Endodermal cell (in vitro differentiated cells): ENCODE data around the gene DOCK8. TPM values are rescaled to one million over a fixed set of nuclear protein-coding genes. Genes with fewer than 3 reads are reported as not detected.

ENCODE experiments used
- DNase-seq: peaks from one replicate; pipeline ENCODE4 v3.0.0-alpha.2; 2017
- H3K27ac ChIP-seq: 2 replicates; pipeline ENCODE4 v1.5.1; 2013; ENCODE audit warnings: mild to moderate bottlenecking, low read depth, low read length, moderate library complexity
- H3K27me3 ChIP-seq: 2 replicates; pipeline ENCODE4 v1.6.1; 2013; ENCODE audit warnings: mild to moderate bottlenecking, low read length, moderate library complexity; ENCODE audit not compliant: insufficient read depth, control insufficient read depth, poor library complexity, severe bottlenecking
- H3K36me3 ChIP-seq: 2 replicates; pipeline ENCODE4 v1.7.0; 2013; ENCODE audit warnings: mild to moderate bottlenecking, low read length, moderate library complexity; ENCODE audit not compliant: control insufficient read depth, insufficient read depth
- H3K4me1 ChIP-seq: one replicate; pipeline ENCODE4 v1.7.0; 2013; ENCODE audit warnings: low read length; ENCODE audit not compliant: control insufficient read depth, insufficient read depth
- H3K4me3 ChIP-seq: 2 replicates; pipeline ENCODE4 v1.5.1; 2013; ENCODE audit warnings: mild to moderate bottlenecking, low read length, moderate library complexity
- H3K9ac ChIP-seq: 2 replicates; pipeline ENCODE4 v1.6.1; 2013; ENCODE audit warnings: mild to moderate bottlenecking, low read length, moderate library complexity; ENCODE audit not compliant: poor library complexity, severe bottlenecking; ENCODE audit errors: extremely low read depth
- H3K9me3 ChIP-seq: 2 replicates; pipeline ENCODE4 v1.6.1; 2013; ENCODE audit warnings: mild to moderate bottlenecking, low read length, moderate library complexity; ENCODE audit not compliant: control insufficient read depth
- H3K27ac Mint-ChIP-seq: 2 replicates; pipeline ENCODE4 v1.8.0; 2020; ENCODE audit warnings: mixed read lengths
- H3K27me3 Mint-ChIP-seq: 2 replicates; pipeline ENCODE4 v1.8.0; 2021; ENCODE audit warnings: mild to moderate bottlenecking, mixed read lengths; ENCODE audit not compliant: insufficient read depth
- H3K36me3 Mint-ChIP-seq: 2 replicates; pipeline ENCODE4 v1.8.0; 2020; ENCODE audit warnings: low read depth, mixed read lengths
- H3K4me1 Mint-ChIP-seq: 2 replicates; pipeline ENCODE4 v1.8.0; 2020; ENCODE audit warnings: mixed read lengths
- H3K4me3 Mint-ChIP-seq: 2 replicates; pipeline ENCODE4 v1.8.0; 2020; ENCODE audit warnings: mild to moderate bottlenecking, moderate library complexity, mixed read lengths
- H3K9me3 Mint-ChIP-seq: 2 replicates; pipeline ENCODE4 v1.8.0; 2020; ENCODE audit warnings: mild to moderate bottlenecking, mixed read lengths
- WGBS, 2 experiments: methylation state at CpG; one replicate each; pipeline versions ENCODE4 v1.1.5 to v1.1.7; 2013; ENCODE audit warnings: missing lambda C conversion rate in 2 of 2, mixed read lengths in 1 of 2; ENCODE audit not compliant: insufficient coverage in 1 of 2, insufficient read length in 1 of 2; 5-methylcytosine and 5-hydroxymethylcytosine counted together
- total RNA-seq, 2 donors: library from RNA; stranded (reverse); fragmentation: NEBNext Ultra II Directional in 1 of 2; extraction: Animal tissue kit (Norgen Biotek cat#: 25700) in 1 of 2; gene quantifications; 2 replicates in 1 of 2; 3 replicates in 1 of 2; pipeline ENCODE4 v1.2.1, GENCODE V29; 2021
- TF ChIP-seq, protein P1 (sequence below): fragments of 200-600 bp; sonication (generic); conservative IDR thresholded peaks from 2 replicates; pipeline ENCODE4 v1.5.0; 2021; ENCODE audit warnings: antibody characterized with exemption, mild to moderate bottlenecking

The DOCK8 gene
- total RNA-seq, 2 donors from 2014 or later, result 26.9 to 28.1 TPM

DNA sequence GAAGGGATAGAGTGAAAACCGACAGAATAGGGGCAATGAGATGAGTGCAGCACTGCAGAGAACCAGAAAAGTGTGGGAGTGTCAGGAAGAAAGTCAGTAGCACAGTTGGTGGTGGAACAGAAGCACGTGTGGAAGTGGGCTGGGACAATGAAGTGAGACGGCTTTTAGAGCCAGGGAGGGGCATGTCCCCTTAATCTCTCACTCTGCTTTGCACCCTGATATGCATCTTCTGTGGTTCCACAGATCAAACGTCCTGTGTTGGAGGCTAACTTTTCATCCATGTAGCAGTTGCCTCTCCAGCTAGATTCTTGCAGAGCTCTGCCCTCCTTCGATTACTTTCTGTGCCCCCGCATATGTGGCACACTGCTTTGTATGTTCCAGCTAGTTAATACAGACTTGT is 163.6 kb downstream of the DOCK8 start:
- no peaks in the 10 kb centered on the region for H3K27me3 ChIP-seq
- H3K36me3 ChIP-seq, result peaks cover 15% of the 10 kb centered on the region
- H3K36me3 Mint-ChIP-seq, result peaks cover 29% of the 10 kb centered on the region
- TF ChIP-seq, protein P1, sequence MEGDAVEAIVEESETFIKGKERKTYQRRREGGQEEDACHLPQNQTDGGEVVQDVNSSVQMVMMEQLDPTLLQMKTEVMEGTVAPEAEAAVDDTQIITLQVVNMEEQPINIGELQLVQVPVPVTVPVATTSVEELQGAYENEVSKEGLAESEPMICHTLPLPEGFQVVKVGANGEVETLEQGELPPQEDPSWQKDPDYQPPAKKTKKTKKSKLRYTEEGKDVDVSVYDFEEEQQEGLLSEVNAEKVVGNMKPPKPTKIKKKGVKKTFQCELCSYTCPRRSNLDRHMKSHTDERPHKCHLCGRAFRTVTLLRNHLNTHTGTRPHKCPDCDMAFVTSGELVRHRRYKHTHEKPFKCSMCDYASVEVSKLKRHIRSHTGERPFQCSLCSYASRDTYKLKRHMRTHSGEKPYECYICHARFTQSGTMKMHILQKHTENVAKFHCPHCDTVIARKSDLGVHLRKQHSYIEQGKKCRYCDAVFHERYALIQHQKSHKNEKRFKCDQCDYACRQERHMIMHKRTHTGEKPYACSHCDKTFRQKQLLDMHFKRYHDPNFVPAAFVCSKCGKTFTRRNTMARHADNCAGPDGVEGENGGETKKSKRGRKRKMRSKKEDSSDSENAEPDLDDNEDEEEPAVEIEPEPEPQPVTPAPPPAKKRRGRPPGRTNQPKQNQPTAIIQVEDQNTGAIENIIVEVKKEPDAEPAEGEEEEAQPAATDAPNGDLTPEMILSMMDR, result no peak
- no peaks in the 10 kb centered on the region for H3K27me3 Mint-ChIP-seq
- no peak overlapping the region for H3K27ac ChIP-seq
- H3K27ac Mint-ChIP-seq, result no peak overlapping the region
- no peak overlapping the region for H3K9ac ChIP-seq
- no peaks in the 10 kb centered on the region for H3K9me3 Mint-ChIP-seq
- DNase-seq, result no peak
- no peak overlapping the region for H3K4me3 Mint-ChIP-seq
- H3K4me1 ChIP-seq, result no peaks in the 10 kb centered on the region
- 82 to 88% methylated on average over 6 of the region's 6 CpGs for WGBS, 2 experiments
- no peak overlapping the region for H3K4me3 ChIP-seq
- no peaks in the 10 kb centered on the region for H3K4me1 Mint-ChIP-seq
- H3K9me3 ChIP-seq, result no peaks in the 10 kb centered on the region

DNA sequence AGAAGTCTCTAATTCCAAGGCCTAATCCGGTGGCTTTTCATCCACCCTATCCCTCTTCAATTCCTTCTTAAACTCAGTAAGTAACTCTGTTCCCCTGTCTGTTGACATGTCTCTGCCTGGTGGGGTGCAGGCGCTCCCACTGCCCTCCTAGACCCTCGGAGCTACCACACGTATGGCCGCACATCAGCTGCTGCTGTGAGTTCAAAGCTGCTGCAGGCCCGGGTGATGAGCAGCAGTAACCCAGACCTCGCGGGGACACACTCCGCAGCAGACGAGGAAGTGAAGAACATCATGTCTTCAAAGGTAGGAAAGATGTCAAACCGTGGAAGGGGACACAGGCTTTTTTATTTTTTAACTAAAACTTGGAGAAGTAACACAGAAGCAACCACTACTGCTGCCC is 167.7 kb downstream of the DOCK8 start:
- Histone ChIP-seq H3K27me3 (no peaks in the 10 kb centered on the region), H3K36me3 (peaks cover 9% of the 10 kb centered on the region), H3K4me3 (no peak overlapping the region), H3K9me3 (no peaks in the 10 kb centered on the region), H3K4me1 (no peaks in the 10 kb centered on the region), H3K27ac (no peak overlapping the region), H3K9ac (no peak overlapping the region)
- DNase-seq, result no peak
- Mint-ChIP-seq H3K4me3 (no peak overlapping the region), H3K27ac (no peak overlapping the region), H3K27me3 (no peaks in the 10 kb centered on the region), H3K36me3 (peaks cover 17% of the 10 kb centered on the region), H3K4me1 (peaks cover 2% of the 10 kb centered on the region), H3K9me3 (no peaks in the 10 kb centered on the region)
- TF ChIP-seq, protein P1, result no peak
- 94 to 96% methylated on average over 11 of the region's 11 CpGs for WGBS, 2 experiments

DNA sequence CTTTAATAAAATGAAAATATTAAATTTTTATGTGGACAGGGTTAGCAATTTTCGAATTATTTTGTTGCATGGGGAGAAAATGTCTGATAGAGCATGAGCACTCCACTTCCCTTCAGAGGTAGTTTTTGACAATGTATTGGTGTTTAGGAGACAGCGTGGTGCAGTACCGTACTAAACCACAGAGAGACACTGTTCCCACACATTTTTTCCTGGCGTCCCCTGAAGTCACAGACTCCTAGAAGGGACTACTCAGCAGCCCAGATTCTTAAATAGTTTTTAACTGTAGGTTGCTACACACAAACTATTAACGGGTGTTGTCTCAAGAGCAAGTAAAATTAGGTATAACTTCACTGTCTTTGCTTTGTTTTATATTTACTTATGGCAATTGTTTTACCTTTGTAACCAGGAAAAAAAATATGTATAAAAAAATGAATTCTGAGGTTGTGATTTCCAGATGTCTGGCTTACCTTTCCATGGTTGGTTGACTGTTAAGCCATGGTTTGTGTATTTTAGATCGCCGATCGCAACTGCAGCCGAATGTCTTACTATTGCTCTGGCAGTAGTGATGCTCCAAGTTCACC is 171.2 kb downstream of the DOCK8 start:
- TF ChIP-seq, protein P1, result peak; percentile 96
- Mint-ChIP-seq H3K4me1 (peaks cover 19% of the 10 kb centered on the region), H3K36me3 (peaks cover 17% of the 10 kb centered on the region), H3K27ac (no peak overlapping the region), H3K9me3 (no peaks in the 10 kb centered on the region), H3K4me3 (no peak overlapping the region), H3K27me3 (no peaks in the 10 kb centered on the region)
- H3K4me1 ChIP-seq, result peaks cover 5% of the 10 kb centered on the region
- no peaks in the 10 kb centered on the region for H3K9me3 ChIP-seq
- H3K27ac ChIP-seq, result no peak overlapping the region
- H3K36me3 ChIP-seq, result peaks cover 9% of the 10 kb centered on the region
- 39 to 67% methylated on average over 6 to 9 of the region's 9 CpGs for WGBS, 2 experiments
- no peaks in the 10 kb centered on the region for H3K27me3 ChIP-seq
- no peak overlapping the region for H3K4me3 ChIP-seq
- DNase-seq, result peak; percentile 87
- H3K9ac ChIP-seq, result no peak overlapping the region
